Stomach (tissue), 9 donors: Measurements from ENCODE around the gene ZNF19. TPM values are rescaled to one million over a fixed set of nuclear protein-coding genes. Genes with fewer than 3 reads are reported as not detected.

Experiments used
- DNase-seq, 2 donors: peaks; one replicate each; pipeline versions ENCODE4 v3.0.0 to v3.0.0-alpha.2; 2013 to 2019
- H3K27ac ChIP-seq, 5 donors: fragments of 200-600 bp in 4 of 5; sonication (generic) in 4 of 5; one replicate each; pipeline ENCODE4 v1.5.1; 2013 to 2019; ENCODE audit warnings: mild to moderate bottlenecking in 1 of 5, moderate library complexity in 1 of 5
- H3K27me3 ChIP-seq, 3 donors: fragments of 200-600 bp; sonication (generic); one replicate each; pipeline ENCODE4 v1.5.1; 2017 to 2019; ENCODE audit warnings: mixed run types in 1 of 3
- H3K36me3 ChIP-seq, 4 donors: fragments of 200-600 bp; sonication (generic); 1 replicate in 3 of 4; 2 replicates in 1 of 4; pipeline ENCODE4 v1.5.1; 2016 to 2019
- H3K4me1 ChIP-seq, 4 donors: fragments of 200-600 bp; sonication (generic); one replicate each; pipeline ENCODE4 v1.5.1; 2016 to 2019
- H3K4me3 ChIP-seq, 4 donors: fragments of 200-600 bp; sonication (generic) in 3 of 4; one replicate each; pipeline ENCODE4 v1.5.1; 2016 to 2019; ENCODE audit warnings: mild to moderate bottlenecking in 1 of 4
- H3K9me3 ChIP-seq, 4 donors: fragments of 200-600 bp; sonication (generic); one replicate each; pipeline ENCODE4 v1.5.1; 2016 to 2019
- EP300 ChIP-seq: sonication (generic); formaldehyde crosslinking; IDR thresholded peaks from one replicate; pipeline ENCODE4 v1.6.1; 2017; ENCODE audit warnings: antibody characterized with exemption
- POLR2A ChIP-seq, 4 donors: fragments of 450-650 bp; IDR thresholded peaks; one replicate each; pipeline ENCODE4 v1.6.1; 2016; ENCODE audit warnings: antibody characterized with exemption in 4 of 4, control low read depth in 2 of 4, mild to moderate bottlenecking in 1 of 4, moderate library complexity in 1 of 4
- POLR2AphosphoS5 ChIP-seq, 3 donors: sonication (generic); formaldehyde crosslinking; IDR thresholded peaks; one replicate each; pipeline ENCODE4 v1.6.1; 2016; ENCODE audit warnings: antibody characterized with exemption in 3 of 3
- WGBS, 5 donors: extraction: QIAGEN DNeasy Blood & Tissue Kit in 3 of 5; methylation state at CpG; one replicate each; pipeline versions ENCODE4 v1.1.5 to v1.1.7; 2013 to 2018; 5-methylcytosine and 5-hydroxymethylcytosine counted together
- intact Hi-C: fragments of 100-400 bp; cut with DNase I; formaldehyde crosslinking; loops from one replicate; pipeline ENCODE4 v1.15.1; 2023; ENCODE audit warnings: low total_unique reads
- polyA plus RNA-seq, 3 donors: library from polyadenylated mRNA; stranded (reverse); fragments of 200-250 nt; gene quantifications; one replicate each; pipeline ENCODE4 v1.2.3, GENCODE V29; 2013
- total RNA-seq, 5 donors: library from RNA; depleted of rRNA; stranded (reverse); fragments of >200 nt; gene quantifications; one replicate each; pipeline versions ENCODE4 v1.1.0 to v1.2.3, GENCODE V29; 2014 to 2016
- TF ChIP-seq, protein P1 (sequence below), 7 experiments: fragments of 450-650 bp in 4 of 7; fragments of 200-600 bp in 3 of 7; sonication (generic) in 3 of 7; IDR thresholded peaks; one replicate each; pipeline ENCODE4 v1.5.1; 2016 to 2019; ENCODE audit warnings: antibody characterized with exemption in 7 of 7, control low read depth in 2 of 7, mild to moderate bottlenecking in 1 of 7
- donor health status: healthy with polysubstance abuse.
- donor health status: Bipolar disorder and iron deficiency.
- donor health status: healthy.

The ZNF19 gene
- total and polyA plus RNA-seq, 8 donors = 1.1 to 6.8 (median 2.2) TPM; not detected in 1

DNA sequence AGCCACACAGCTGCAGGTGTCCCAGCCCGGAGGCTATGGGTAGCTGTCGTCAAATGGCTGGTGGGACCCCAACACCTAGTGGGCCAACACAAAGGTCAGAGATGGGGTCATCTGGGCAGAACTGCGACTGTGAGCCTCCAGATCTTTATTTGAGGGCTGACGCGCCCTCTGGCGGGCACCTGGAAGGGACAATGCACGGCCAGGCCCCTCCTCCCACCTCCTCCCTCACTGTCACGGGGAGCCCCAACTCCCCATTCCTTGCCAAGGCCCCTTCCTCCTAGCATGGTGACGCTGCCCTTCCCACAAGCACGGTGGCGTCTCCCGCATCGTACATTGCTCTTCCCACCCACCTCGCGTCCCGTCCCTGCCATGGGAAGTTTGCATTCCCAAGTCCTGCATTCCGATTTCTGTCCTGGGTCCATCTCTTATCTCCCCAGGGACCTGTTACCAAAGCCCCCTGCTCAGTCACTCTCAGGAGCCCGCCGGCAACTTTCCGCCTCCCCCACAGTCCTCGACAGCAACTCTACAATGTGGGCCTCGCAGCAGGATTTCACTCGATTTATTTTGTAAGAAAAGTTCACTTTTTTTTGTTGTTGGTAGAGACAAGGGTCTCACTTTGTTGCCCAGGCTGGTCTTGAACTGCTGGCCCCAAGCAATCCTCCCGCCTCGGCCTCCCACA lies 48.3 kb downstream of the ZNF19 start:
- Histone ChIP-seq H3K4me3 (no peak overlapping the region), H3K27me3 (peaks cover 0 to 29% (median 12%) of the 10 kb centered on the region in 3 donors), H3K27ac (no peak overlapping the region), H3K9me3 (peaks cover 11 to 58% (median 52%) of the 10 kb centered on the region in 4 donors), H3K36me3 (no peaks in the 10 kb centered on the region), H3K4me1 (no peaks in the 10 kb centered on the region)
- intact Hi-C loops = no loop called here
- DNase-seq = no peak
- no peak for TF ChIP-seq POLR2A (IDR thresholded peaks at IDR 0.05)
- TF ChIP-seq, protein P1, sequence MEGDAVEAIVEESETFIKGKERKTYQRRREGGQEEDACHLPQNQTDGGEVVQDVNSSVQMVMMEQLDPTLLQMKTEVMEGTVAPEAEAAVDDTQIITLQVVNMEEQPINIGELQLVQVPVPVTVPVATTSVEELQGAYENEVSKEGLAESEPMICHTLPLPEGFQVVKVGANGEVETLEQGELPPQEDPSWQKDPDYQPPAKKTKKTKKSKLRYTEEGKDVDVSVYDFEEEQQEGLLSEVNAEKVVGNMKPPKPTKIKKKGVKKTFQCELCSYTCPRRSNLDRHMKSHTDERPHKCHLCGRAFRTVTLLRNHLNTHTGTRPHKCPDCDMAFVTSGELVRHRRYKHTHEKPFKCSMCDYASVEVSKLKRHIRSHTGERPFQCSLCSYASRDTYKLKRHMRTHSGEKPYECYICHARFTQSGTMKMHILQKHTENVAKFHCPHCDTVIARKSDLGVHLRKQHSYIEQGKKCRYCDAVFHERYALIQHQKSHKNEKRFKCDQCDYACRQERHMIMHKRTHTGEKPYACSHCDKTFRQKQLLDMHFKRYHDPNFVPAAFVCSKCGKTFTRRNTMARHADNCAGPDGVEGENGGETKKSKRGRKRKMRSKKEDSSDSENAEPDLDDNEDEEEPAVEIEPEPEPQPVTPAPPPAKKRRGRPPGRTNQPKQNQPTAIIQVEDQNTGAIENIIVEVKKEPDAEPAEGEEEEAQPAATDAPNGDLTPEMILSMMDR (IDR thresholded peaks at IDR 0.05) = no peak
- WGBS, 5 donors = 56 to 76% (median 71%) methylated on average over 25 of the region's 25 CpGs

DNA sequence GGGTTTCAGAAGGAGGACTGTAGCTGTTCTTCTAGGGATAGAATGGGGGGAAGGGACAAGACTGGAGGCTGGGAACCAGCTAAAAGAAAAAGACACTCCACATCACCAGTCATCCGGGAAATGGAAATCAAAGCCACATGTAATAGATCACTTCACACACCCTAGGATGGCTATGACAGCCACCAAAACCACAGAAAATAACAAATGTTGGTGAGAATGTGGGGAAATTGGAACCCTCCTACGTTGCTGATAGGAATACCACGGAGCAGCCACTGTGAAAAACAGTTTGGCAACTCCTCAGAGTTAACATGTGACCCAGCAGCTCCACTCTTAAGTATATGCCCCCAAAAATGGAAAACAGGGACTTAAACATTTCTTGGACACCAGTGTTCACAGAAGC lies 49.6 kb downstream of the ZNF19 start:
- H3K36me3 ChIP-seq = no peaks in the 10 kb centered on the region
- peaks cover 0 to 45% (median 39%) of the 10 kb centered on the region in 4 donors for H3K9me3 ChIP-seq
- H3K27ac ChIP-seq = no peak overlapping the region
- no peak for DNase-seq
- peaks cover 0 to 29% (median 12%) of the 10 kb centered on the region in 3 donors for H3K27me3 ChIP-seq
- 45 to 53% (median 52%) methylated on average over 3 of the region's 3 CpGs for WGBS, 5 donors
- intact Hi-C loops = no loop called here
- H3K4me1 ChIP-seq = no peaks in the 10 kb centered on the region
- no peak overlapping the region for H3K4me3 ChIP-seq
- TF ChIP-seq EP300 (no peak), POLR2AphosphoS5 (IDR thresholded peaks at IDR 0.05) (no peak), POLR2A (IDR thresholded peaks at IDR 0.05) (no peak)
- TF ChIP-seq, protein P1 (IDR thresholded peaks at IDR 0.05) = no peak

DNA sequence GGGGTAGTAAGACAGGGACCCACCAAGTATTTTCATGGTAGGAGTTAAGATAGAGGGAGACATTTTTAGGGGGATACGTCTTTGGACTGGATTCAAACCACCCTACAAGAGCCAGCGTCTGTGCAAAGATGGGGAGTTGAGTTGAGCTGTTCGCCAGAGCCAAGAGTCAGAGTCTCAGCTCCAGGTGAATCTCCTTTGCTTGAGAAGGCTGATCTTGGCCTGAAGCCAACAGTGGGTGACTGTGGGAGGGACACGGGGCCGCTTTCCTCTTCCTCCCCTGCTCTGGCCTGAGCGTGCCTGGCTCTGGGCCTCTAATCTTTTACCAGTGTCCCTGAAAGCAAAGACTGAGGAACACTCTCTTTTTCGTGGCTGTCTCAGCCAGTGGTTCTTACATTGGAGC lies 52.7 kb downstream of the ZNF19 start:
- intact Hi-C loops = no loop called here
- WGBS, 5 donors = 75 to 80% (median 78%) methylated on average over 5 to 7 of the region's 7 CpGs
- Histone ChIP-seq H3K4me3 (no peak overlapping the region), H3K9me3 (peaks cover 0 to 14% (median 10%) of the 10 kb centered on the region in 4 donors), H3K27ac (no peak overlapping the region), H3K27me3 (peaks cover 0 to 30% (median 8%) of the 10 kb centered on the region in 3 donors), H3K36me3 (no peaks in the 10 kb centered on the region), H3K4me1 (no peaks in the 10 kb centered on the region)
- no peak for TF ChIP-seq EP300
- TF ChIP-seq POLR2A (IDR thresholded peaks at IDR 0.05) = no peak
- TF ChIP-seq, protein P1 (IDR thresholded peaks at IDR 0.05) = no peak
- TF ChIP-seq POLR2AphosphoS5 (IDR thresholded peaks at IDR 0.05) = no peak
- peak in 1 of 2 donors; percentile 21 for DNase-seq

DNA sequence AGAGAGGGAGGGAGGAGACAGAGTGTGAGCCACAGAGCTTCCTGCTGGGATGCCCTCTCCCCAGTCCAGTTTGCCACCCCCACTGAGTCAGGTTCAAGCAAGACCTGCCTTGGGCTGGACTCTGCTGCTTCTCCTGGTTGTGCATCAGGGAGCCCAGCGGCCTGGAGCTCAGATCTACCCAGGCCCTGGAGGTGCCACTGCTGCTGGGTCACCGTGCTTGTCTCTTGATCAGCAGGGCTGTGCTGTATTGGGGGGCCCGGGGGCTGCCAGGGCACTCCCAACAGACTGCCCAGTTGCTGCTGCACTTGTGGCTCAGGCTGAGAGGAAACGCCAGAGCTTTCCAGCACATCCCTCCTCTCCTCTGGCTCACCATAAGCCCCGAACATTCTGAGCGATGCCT lies 56.2 kb downstream of the ZNF19 start:
- 70 to 82% (median 74%) methylated on average over 4 to 6 of the region's 6 CpGs for WGBS, 5 donors
- Histone ChIP-seq H3K4me3 (no peak overlapping the region), H3K9me3 (peaks cover 0 to 6% (median 0%) of the 10 kb centered on the region in 4 donors), H3K27me3 (peaks cover 0 to 13% (median 0%) of the 10 kb centered on the region in 3 donors), H3K4me1 (no peaks in the 10 kb centered on the region), H3K36me3 (no peaks in the 10 kb centered on the region), H3K27ac (no peak overlapping the region)
- TF ChIP-seq EP300 (no peak), POLR2AphosphoS5 (IDR thresholded peaks at IDR 0.05) (no peak), POLR2A (IDR thresholded peaks at IDR 0.05) (no peak)
- TF ChIP-seq, protein P1 (IDR thresholded peaks at IDR 0.05) = no peak
- DNase-seq = no peak
- intact Hi-C loops = no loop called here
